ENCODE results near the gene GAD1.
A peak's percentile ranks its signal among the peaks of the same experiment; 100 is the strongest.

The GAD1 gene

DNA sequence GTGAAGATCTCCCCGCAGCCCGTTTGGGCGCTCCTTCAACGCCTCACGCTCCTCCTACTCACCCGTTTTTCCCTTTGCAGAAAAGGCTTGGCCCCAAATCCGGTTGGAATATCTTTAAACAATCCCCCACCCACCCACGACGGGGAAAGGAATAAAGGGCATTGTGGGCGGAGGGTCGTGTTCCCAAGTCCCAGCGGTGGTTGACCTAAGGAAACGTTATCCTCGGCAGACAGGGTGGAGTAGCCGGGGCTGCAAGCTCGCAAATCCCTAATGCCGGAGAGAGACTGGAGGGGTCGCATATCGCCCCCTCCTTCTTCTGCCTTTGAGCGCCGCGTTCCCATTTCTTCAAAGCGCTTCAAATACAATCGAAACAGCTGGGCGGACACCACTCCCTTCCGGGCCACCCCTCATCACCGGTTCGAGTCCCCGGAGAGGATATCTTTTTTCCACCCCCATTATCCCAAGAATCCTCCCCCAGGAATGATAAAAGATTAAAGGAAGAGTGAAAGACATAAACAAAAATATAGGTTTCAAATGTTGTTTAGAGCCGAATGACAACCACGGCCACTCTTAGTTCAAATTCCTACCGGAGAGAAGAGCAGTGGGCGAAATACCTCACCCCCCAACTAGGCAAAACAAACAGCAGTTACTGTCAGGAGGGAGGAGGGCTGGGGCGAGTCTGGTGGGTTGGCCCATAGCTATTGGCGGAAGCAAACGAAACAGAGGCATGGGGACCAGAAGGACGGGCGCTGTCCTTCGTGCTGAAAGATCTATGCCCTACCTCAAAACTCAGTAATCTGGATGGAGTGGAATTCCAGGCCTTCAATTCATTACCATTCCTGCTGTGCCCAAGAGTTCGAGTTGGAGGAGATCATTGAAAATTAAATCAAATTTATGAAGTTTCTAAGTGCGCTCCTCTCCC, 2.8 kb upstream of the GAD1 start:
- no peaks in the 10 kb centered on the region for H3K9me3 Mint-ChIP-seq
- no peak overlapping the region for H3K4me3 Mint-ChIP-seq
- peaks cover 47% of the 10 kb centered on the region for H3K4me1 Mint-ChIP-seq (ENCODE audit: low read depth)
- no peak for DNase-seq
- peak overlapping the region; percentile 62 for H3K27ac Mint-ChIP-seq
- H3K36me3 Mint-ChIP-seq (ENCODE audit: low read depth): no peaks in the 10 kb centered on the region
- H3K27me3 Mint-ChIP-seq: peaks cover 76% of the 10 kb centered on the region

GRCh38 chr2:170814533-170815230, 2.0 kb upstream of the GAD1 start:
- Mint-ChIP-seq H3K27ac (peak overlapping the region; percentile 62), H3K36me3 (ENCODE audit: low read depth) (no peaks in the 10 kb centered on the region), H3K4me1 (ENCODE audit: low read depth) (peaks cover 50% of the 10 kb centered on the region), H3K9me3 (no peaks in the 10 kb centered on the region), H3K4me3 (no peak overlapping the region), H3K27me3 (peaks cover 78% of the 10 kb centered on the region)
- no peak for DNase-seq

- Mint-ChIP-seq H3K27ac (peak overlapping the region; percentile 50), H3K4me3 (peak overlapping the region; percentile 76), H3K27me3 (peaks cover 82% of the 10 kb centered on the region), H3K9me3 (no peaks in the 10 kb centered on the region), H3K36me3 (ENCODE audit: low read depth) (no peaks in the 10 kb centered on the region), H3K4me1 (ENCODE audit: low read depth) (peaks cover 53% of the 10 kb centered on the region)
- no peak for DNase-seq
Observed at GRCh38 chr2:170815311-170815710, 1.4 kb upstream of the GAD1 start.

DNA sequence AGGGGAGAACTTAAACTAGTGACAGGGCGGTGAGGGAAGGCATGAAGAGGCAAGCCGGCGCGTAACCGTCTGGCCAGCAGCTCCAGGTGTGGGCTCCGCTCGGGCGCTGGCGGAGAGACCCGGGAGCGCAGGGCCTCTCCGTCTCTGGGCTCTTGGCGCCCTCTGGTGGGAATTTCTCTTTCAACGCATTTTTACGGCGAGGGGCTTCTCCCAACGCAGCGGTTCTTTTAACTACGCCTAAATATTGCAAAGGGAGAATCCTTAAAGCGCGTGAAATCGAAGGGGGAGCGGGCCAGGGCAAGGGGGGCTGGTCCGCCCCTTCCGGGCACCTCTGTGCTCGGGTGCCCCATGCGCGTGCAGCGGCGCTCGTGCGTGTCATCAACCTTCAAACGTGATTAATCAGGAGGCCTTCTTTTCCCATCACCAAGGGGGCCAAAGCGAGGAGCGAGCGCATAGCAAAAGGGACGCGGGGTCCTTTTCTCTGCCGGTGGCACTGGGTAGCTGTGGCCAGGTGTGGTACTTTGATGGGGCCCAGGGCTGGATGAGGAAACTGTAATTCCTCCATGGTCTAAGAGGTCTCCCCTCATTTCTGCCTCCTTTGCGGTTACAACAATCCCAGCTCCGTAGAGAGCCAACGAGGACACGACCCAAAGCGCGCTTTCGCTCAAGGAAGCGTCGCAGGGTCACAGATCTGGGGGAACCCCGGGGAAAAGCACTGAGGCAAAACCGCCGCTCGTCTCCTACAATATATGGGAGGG, 762 bp upstream of the GAD1 start:
- Mint-ChIP-seq H3K9me3 (no peaks in the 10 kb centered on the region), H3K4me3 (peak overlapping the region; percentile 76), H3K27me3 (peaks cover 87% of the 10 kb centered on the region), H3K36me3 (ENCODE audit: low read depth) (no peaks in the 10 kb centered on the region), H3K27ac (peak overlapping the region; percentile 50), H3K4me1 (ENCODE audit: low read depth) (peaks cover 59% of the 10 kb centered on the region)
- peak; percentile 79 for DNase-seq

DNA sequence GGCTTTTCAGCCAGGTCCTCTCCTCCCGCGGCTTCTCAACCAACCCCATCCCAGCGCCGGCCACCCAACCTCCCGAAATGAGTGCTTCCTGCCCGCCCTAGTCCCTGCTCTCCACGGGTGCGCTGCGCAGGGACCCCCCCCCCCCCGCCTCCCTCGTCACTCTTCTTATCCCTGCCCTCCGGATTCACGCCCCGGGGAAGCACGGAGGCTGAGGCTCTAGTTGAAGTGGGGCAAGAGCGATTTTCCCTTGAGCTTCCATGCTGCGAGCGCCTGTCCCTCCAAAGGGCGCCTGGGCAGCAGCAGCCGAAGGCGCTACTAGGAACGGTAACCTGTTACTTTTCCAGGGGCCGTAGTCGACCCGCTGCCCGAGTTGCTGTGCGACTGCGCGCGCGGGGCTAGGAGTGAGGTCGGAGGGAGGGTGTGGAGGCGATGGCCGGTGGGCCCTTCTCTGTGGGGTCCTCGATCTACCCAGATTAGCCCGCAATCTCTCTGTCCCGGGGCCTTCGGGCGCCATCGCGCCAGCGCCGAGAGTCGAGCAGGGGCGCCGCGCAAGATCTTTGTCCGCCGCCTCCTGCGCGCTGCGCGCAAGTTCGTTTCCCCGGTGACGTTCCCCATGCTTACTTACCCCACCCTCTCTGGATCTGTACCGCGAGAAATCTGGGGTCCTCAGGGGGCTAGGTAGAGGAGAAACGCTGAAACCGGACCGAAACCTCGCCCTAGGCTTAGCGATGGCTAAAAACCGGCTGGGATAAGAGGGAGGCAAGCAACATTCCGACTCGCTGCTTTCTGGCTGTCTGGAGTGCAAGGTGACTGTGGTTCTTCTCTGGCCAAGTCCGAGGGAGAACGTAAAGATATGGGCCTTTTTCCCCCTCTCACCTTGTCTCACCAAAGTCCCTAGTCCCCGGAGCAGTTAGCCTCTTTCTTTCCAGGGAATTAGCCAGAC, 677 bp downstream of the GAD1 start:
- Mint-ChIP-seq H3K9me3 (no peaks in the 10 kb centered on the region), H3K36me3 (ENCODE audit: low read depth) (no peaks in the 10 kb centered on the region), H3K27me3 (peaks cover 97% of the 10 kb centered on the region), H3K4me1 (ENCODE audit: low read depth) (peaks cover 71% of the 10 kb centered on the region), H3K27ac (peak overlapping the region; percentile 14), H3K4me3 (peak overlapping the region; percentile 76)
- peak; percentile 67 for DNase-seq

DNA sequence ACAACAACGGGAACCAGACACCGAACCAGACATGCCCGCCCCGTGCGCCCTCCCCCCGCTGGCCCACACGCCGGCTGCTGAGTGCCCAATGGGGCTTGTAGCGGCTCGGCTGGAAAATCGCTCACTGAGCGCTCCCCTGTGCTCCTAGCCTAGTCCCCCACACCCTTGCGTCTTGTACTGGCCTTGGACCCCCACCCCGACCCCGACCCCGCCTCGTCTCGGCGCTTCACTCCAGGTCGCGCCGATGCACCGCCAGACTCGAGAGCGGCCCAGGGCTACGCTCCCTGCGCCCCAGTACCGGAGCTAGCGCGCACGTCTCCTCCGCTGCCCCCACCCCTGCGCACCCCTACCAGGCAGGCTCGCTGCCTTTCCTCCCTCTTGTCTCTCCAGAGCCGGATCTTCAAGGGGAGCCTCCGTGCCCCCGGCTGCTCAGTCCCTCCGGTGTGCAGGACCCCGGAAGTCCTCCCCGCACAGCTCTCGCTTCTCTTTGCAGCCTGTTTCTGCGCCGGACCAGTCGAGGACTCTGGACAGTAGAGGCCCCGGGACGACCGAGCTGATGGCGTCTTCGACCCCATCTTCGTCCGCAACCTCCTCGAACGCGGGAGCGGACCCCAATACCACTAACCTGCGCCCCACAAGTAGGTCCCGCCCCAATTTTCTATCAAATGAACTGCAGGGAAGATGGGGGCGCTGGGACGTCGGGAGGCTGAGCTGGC, 1.5 kb downstream of the GAD1 start:
- Mint-ChIP-seq H3K4me3 (peak overlapping the region; percentile 76), H3K9me3 (no peaks in the 10 kb centered on the region), H3K4me1 (ENCODE audit: low read depth) (peaks cover 75% of the 10 kb centered on the region), H3K27ac (no peak overlapping the region), H3K27me3 (peaks cover 96% of the 10 kb centered on the region), H3K36me3 (ENCODE audit: low read depth) (no peaks in the 10 kb centered on the region)
- DNase-seq: peak; percentile 52

GRCh38 chr2:170818752-170819470, 2.2 kb downstream of the GAD1 start:
- H3K4me1 Mint-ChIP-seq (ENCODE audit: low read depth): peaks cover 71% of the 10 kb centered on the region
- no peaks in the 10 kb centered on the region for H3K9me3 Mint-ChIP-seq
- peak overlapping the region; percentile 76 for H3K4me3 Mint-ChIP-seq
- no peak for DNase-seq
- peak overlapping the region; percentile 44 for H3K27ac Mint-ChIP-seq
- no peaks in the 10 kb centered on the region for H3K36me3 Mint-ChIP-seq (ENCODE audit: low read depth)
- H3K27me3 Mint-ChIP-seq: peaks cover 94% of the 10 kb centered on the region

DNA sequence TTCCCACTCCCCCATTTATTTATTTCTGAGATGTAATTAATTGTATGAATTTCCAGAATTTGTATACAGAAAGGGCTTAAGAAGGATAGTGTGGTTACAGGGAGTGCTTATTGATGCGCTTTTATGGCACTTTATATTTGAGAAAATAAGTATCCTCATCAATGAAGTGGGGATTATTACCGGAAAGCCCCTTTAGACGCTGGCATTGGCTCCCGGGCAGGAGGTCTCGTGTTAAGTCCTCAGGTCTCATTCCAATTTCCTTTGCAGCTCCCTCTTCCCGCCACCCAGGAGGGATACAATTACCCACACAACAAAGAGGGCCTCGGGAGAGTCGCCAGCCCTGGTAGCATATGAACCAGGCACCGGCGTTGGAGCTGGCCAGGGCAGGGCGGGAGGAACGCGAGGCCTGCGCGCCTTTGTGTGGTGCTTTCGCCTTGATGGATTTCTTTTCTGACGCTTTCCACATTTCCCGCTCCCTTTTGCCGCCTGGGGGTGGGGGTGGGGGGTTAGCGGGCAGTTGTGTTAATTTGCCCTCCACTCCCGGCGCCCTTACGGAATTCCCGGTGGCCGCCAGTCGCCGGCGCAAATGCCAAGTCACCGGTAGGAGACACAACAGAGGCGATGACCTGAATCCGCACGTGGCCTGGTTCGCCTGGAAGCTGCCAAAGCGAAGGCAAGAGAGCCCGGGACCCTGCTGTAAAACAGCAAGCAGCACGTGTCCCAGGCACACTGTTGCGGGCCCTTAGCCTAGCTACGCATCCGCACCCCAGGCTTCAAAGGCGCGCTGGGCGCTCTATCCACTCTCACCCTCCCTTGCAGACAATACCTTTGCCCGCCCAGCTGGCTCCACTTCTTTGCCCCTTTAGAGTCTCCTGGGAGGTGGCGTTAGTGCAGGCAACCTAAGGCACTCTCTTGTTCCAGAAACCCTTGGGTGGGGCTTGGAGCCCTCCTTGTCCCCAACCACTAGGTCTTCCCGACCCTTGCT, 3.3 kb downstream of the GAD1 start:
- Mint-ChIP-seq H3K36me3 (ENCODE audit: low read depth) (no peaks in the 10 kb centered on the region), H3K27me3 (peaks cover 94% of the 10 kb centered on the region), H3K27ac (no peak overlapping the region), H3K4me1 (ENCODE audit: low read depth) (peaks cover 63% of the 10 kb centered on the region), H3K9me3 (no peaks in the 10 kb centered on the region), H3K4me3 (peak overlapping the region; percentile 50)
- peak; percentile 42 for DNase-seq

GRCh38 chr2:170820757-170821530, 4.3 kb downstream of the GAD1 start:
- Mint-ChIP-seq H3K4me1 (ENCODE audit: low read depth) (peaks cover 56% of the 10 kb centered on the region), H3K4me3 (peak overlapping the region; percentile 50), H3K27me3 (peaks cover 95% of the 10 kb centered on the region), H3K36me3 (ENCODE audit: low read depth) (no peaks in the 10 kb centered on the region), H3K27ac (no peak overlapping the region), H3K9me3 (no peaks in the 10 kb centered on the region)
- no peak for DNase-seq

GRCh38 chr2:170821531-170822289, 5.0 kb downstream of the GAD1 start:
- H3K4me1 Mint-ChIP-seq (ENCODE audit: low read depth): peaks cover 49% of the 10 kb centered on the region
- H3K4me3 Mint-ChIP-seq: peak overlapping the region; percentile 50
- H3K27me3 Mint-ChIP-seq: peaks cover 95% of the 10 kb centered on the region
- no peaks in the 10 kb centered on the region for H3K9me3 Mint-ChIP-seq
- no peak overlapping the region for H3K27ac Mint-ChIP-seq
- no peaks in the 10 kb centered on the region for H3K36me3 Mint-ChIP-seq (ENCODE audit: low read depth)
- DNase-seq: peak; percentile 39

Data from activated T-cell treated with anti-CD3 and anti-CD28 coated beads, Interleukin-2, amount 50 U/mL, for 24 hours (primary cell).